Loucy (cell line): Measurements from ENCODE around the gene DDN.

Experiments
- EZH2phosphoT487 ChIP-seq: fragments of 200-600 bp; IDR thresholded peaks from 2 replicates; pipeline ENCODE4 v1.6.1; 2018; ENCODE audit warnings: antibody characterized with exemption, mild to moderate bottlenecking, moderate library complexity, borderline replicate concordance
- TF ChIP-seq, protein P1 (sequence below): fragments of 200-600 bp; sonication (generic); conservative IDR thresholded peaks from 2 replicates; pipeline ENCODE4 v1.5.1; 2014; ENCODE audit warnings: mild to moderate bottlenecking, antibody characterized with exemption, low read length

- TF ChIP-seq, protein P1, sequence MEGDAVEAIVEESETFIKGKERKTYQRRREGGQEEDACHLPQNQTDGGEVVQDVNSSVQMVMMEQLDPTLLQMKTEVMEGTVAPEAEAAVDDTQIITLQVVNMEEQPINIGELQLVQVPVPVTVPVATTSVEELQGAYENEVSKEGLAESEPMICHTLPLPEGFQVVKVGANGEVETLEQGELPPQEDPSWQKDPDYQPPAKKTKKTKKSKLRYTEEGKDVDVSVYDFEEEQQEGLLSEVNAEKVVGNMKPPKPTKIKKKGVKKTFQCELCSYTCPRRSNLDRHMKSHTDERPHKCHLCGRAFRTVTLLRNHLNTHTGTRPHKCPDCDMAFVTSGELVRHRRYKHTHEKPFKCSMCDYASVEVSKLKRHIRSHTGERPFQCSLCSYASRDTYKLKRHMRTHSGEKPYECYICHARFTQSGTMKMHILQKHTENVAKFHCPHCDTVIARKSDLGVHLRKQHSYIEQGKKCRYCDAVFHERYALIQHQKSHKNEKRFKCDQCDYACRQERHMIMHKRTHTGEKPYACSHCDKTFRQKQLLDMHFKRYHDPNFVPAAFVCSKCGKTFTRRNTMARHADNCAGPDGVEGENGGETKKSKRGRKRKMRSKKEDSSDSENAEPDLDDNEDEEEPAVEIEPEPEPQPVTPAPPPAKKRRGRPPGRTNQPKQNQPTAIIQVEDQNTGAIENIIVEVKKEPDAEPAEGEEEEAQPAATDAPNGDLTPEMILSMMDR = no peak
- TF ChIP-seq EZH2phosphoT487 = no peak
Measured at GRCh38 chr12:49040364-49040855, 41.2 kb upstream of the DDN start.
